GM23248 (cell line): ENCODE measurements around the gene MRPS21. TPM values are rescaled to one million over a fixed set of nuclear protein-coding genes. Genes with fewer than 3 reads are reported as not detected.

Experiments used
- DNase-seq: peaks from one replicate; pipeline ENCODE4 v3.0.0-alpha.2; 2015
- H2AFZ ChIP-seq: fragments of 200-600 bp; sonication (generic); 2 replicates; pipeline ENCODE4 v1.6.1; 2016; ENCODE audit warnings: antibody characterized with exemption
- H3F3A ChIP-seq: fragments of 200-600 bp; sonication (generic); 2 replicates; pipeline ENCODE4 v1.6.1; 2016; ENCODE audit warnings: mild to moderate bottlenecking, antibody characterized with exemption, mixed run types; ENCODE audit not compliant: insufficient read depth
- H3K27ac ChIP-seq: fragments of 200-600 bp; sonication (generic); 2 replicates; pipeline ENCODE4 v1.5.1; 2016; ENCODE audit warnings: mild to moderate bottlenecking
- H3K27me3 ChIP-seq: fragments of 200-600 bp; sonication (generic); replicated peaks from 2 replicates; pipeline ENCODE4 v1.6.1; 2016; ENCODE audit warnings: mild to moderate bottlenecking; ENCODE audit not compliant: insufficient read depth
- H3K36me3 ChIP-seq: fragments of 200-600 bp; sonication (generic); 2 replicates; pipeline ENCODE4 v1.6.1; 2016; ENCODE audit warnings: low read depth, mild to moderate bottlenecking
- H3K4me1 ChIP-seq: fragments of 200-600 bp; sonication (generic); 2 replicates; pipeline ENCODE4 v1.6.1; 2016; ENCODE audit warnings: mild to moderate bottlenecking; ENCODE audit not compliant: insufficient read depth
- H3K4me2 ChIP-seq: fragments of 200-600 bp; sonication (generic); one replicate; pipeline ENCODE4 v1.6.1; 2016; ENCODE audit warnings: mild to moderate bottlenecking; ENCODE audit not compliant: unreplicated experiment
- H3K4me3 ChIP-seq: fragments of 200-600 bp; sonication (generic); 2 replicates; pipeline ENCODE4 v1.5.1; 2016; ENCODE audit warnings: mild to moderate bottlenecking
- H3K79me2 ChIP-seq: fragments of 200-600 bp; sonication (generic); 2 replicates; pipeline ENCODE4 v1.6.1; 2016; ENCODE audit warnings: mild to moderate bottlenecking; ENCODE audit not compliant: insufficient read depth
- H3K9ac ChIP-seq: fragments of 200-600 bp; sonication (generic); 2 replicates; pipeline ENCODE4 v1.6.1; 2016; ENCODE audit warnings: mild to moderate bottlenecking
- H3K9me2 ChIP-seq: fragments of 200-600 bp; sonication (generic); 2 replicates; pipeline ENCODE4 v1.6.1; 2016; ENCODE audit warnings: mixed run types, mild to moderate bottlenecking, moderate library complexity; ENCODE audit not compliant: insufficient read depth
- H3K9me3 ChIP-seq: fragments of 200-600 bp; sonication (generic); one replicate; pipeline ENCODE4 v1.6.1; 2017; ENCODE audit warnings: low read depth
- H4K20me1 ChIP-seq: fragments of 200-600 bp; sonication (generic); 2 replicates; pipeline ENCODE4 v1.6.0; 2016; ENCODE audit not compliant: insufficient read depth
- EZH2 ChIP-seq: fragments of 200-600 bp; sonication (generic); IDR thresholded peaks from 2 replicates; pipeline ENCODE4 v1.6.1; 2018; ENCODE audit warnings: antibody characterized with exemption, mild to moderate bottlenecking; ENCODE audit not compliant: insufficient read depth, poor library complexity, severe bottlenecking
- EZH2phosphoT487 ChIP-seq: fragments of 200-600 bp; sonication (generic); IDR thresholded peaks from 2 replicates; pipeline ENCODE4 v1.6.1; 2018; ENCODE audit warnings: antibody characterized with exemption, moderate library complexity, mild to moderate bottlenecking, low read depth; ENCODE audit not compliant: insufficient read depth
- WGBS, 2 experiments: methylation state at CpG; one replicate each; pipeline ENCODE4 v1.1.6; 2015 to 2017; ENCODE audit warnings: low lambda C conversion rate in 2 of 2, low coverage in 1 of 2; ENCODE audit errors: missing lambda C conversion rate in 2 of 2; 5-methylcytosine and 5-hydroxymethylcytosine counted together
- in situ Hi-C: fragments of 300-500 bp; cut with MboI; formaldehyde crosslinking; loops from 2 replicates; pipeline ENCODE4 v1.15.0; 2020
- polyA plus RNA-seq: library from polyadenylated mRNA; unstranded; fragments of >200 nt; fragmentation: Nextera tagmentation; extraction: Ambion mirVana; gene quantifications from 2 replicates; pipeline ENCODE4 v1.2.1, GENCODE V29; 2016
- total RNA-seq: library from RNA; depleted of rRNA; stranded (reverse); fragments of >200 nt; shearing (Covaris generic); gene quantifications from 2 replicates; pipeline ENCODE4 v1.2.3, GENCODE V29; 2014; rRNA removed

MRPS21 gene
- total and polyA plus RNA-seq, 2 experiments from 2014 or later = 37.9 to 116 TPM

DNA sequence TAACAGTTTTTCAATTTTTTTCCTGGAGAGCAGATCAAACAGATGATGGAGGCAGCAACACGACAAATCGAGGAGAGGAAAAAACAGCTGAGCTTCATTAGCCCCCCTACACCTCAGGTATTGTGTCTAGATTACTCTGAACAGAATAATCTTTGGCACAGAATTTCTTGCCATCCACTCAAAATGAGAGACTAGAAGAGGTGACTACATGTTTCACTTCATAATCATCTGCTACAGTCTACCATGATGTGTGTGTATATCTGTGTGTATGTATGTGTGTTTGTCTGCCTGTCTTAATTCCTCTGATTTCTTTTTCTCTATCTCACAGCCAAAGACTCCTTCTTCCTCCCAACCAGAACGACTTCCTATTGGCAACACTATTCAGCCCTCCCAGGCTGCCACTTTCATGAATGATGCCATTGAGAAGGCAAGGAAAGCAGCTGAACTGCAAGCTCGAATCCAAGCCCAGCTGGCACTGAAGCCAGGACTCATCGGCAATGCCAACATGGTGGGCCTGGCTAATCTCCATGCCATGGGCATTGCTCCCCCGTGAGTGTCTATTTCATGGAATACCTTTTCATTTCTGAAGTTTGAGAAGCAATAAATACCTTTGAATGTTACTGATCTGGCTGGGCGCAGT lies 39.1 kb downstream of the MRPS21 start:
- H2AFZ ChIP-seq = no peak overlapping the region
- H3K79me2 ChIP-seq = peaks cover 40% of the 10 kb centered on the region
- in situ Hi-C loops = no loop called here
- H3K36me3 ChIP-seq = peaks cover 55% of the 10 kb centered on the region
- TF ChIP-seq EZH2phosphoT487 (no peak), EZH2 (no peak)
- H3K9me2 ChIP-seq = no peaks in the 10 kb centered on the region
- WGBS, 2 experiments = 84 to 88% methylated on average over 7 of the region's 7 CpGs
- no peak overlapping the region for H3K4me2 ChIP-seq
- no peak for DNase-seq
- H3K4me1 ChIP-seq = no peaks in the 10 kb centered on the region
- no peaks in the 10 kb centered on the region for H3K9me3 ChIP-seq
- no peak overlapping the region for H3K27ac ChIP-seq
- no peak overlapping the region for H3K4me3 ChIP-seq
- H3K27me3 ChIP-seq = no peaks in the 10 kb centered on the region
- no peak overlapping the region for H3K9ac ChIP-seq
- no peaks in the 10 kb centered on the region for H4K20me1 ChIP-seq
- H3F3A ChIP-seq = no peaks in the 10 kb centered on the region

DNA sequence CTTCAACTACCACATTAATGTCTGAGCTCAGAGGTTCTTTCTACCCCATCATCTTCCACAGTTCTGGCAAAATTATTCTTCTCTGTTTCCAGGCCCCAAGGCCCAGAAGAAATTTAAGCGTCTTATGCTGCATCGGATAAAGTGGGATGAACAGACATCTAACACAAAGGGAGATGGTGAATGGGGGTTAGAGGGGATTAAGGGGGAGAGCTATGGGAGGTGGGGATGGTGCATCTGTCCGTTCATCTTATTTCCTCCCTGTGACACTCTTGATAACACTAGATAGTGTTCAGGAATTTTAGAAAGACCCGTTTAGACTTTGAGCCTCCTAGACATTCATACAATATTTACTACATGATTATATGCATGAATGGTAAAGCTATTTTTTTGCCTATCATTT lies 52.7 kb downstream of the MRPS21 start:
- Histone ChIP-seq H3K9me2 (no peaks in the 10 kb centered on the region), H3F3A (no peaks in the 10 kb centered on the region), H3K27ac (no peak overlapping the region), H3K4me1 (no peaks in the 10 kb centered on the region), H2AFZ (no peak overlapping the region), H3K79me2 (no peaks in the 10 kb centered on the region), H3K27me3 (no peaks in the 10 kb centered on the region), H3K9me3 (no peaks in the 10 kb centered on the region), H3K9ac (no peak overlapping the region), H3K4me2 (no peak overlapping the region), H3K36me3 (peaks cover 69% of the 10 kb centered on the region), H3K4me3 (no peak overlapping the region), H4K20me1 (no peaks in the 10 kb centered on the region)
- in situ Hi-C loops = no loop called here
- 98% methylated on average over 4 of the region's 4 CpGs for whole genome bisulfite sequencing, 2 experiments
- no peak for TF ChIP-seq EZH2phosphoT487
- TF ChIP-seq EZH2 = no peak
- no peak for DNase-seq

DNA sequence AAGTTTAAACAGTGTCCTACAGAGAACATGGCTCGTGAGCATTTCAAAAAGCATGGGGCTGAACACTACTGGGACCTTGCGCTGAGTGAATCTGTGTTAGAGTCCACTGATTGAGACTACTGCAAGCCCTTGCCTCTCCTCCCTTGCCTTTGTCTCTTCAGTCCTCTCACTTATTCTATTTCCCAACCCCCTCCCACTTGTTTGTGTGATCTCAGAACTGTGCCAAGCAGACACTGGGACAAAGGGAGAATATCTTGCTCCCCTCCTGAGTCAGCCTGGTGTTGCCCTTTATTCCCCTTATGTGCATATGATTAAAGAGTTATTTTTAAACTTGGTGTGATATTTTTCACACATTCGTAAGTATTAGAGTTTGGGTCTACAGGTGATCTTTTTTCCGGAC lies 59.2 kb downstream of the MRPS21 start:
- Histone ChIP-seq H3K79me2 (no peaks in the 10 kb centered on the region), H3K4me1 (no peaks in the 10 kb centered on the region), H3K4me2 (no peak overlapping the region), H3K4me3 (no peak overlapping the region), H4K20me1 (no peaks in the 10 kb centered on the region), H3K9me2 (no peaks in the 10 kb centered on the region), H3K27me3 (no peaks in the 10 kb centered on the region), H3K9me3 (no peaks in the 10 kb centered on the region), H3F3A (0 out of 2 replicates have a peak, but pooled peaks cover 7% of the 10 kb centered on the region), H3K36me3 (peaks cover 48% of the 10 kb centered on the region), H2AFZ (no peak overlapping the region), H3K27ac (no peak overlapping the region), H3K9ac (no peak overlapping the region)
- no peak for DNase-seq
- TF ChIP-seq EZH2 = no peak
- no peak for TF ChIP-seq EZH2phosphoT487
- WGBS, 2 experiments = 91 to 93% methylated on average over 4 of the region's 4 CpGs
- in situ Hi-C loops = no loop called here

Other genes starting within 250 kb of the MRPS21 start
- gene VPS45, start 226.1 kb upstream of the MRPS21 start, total RNA-seq = 42.0 and 49.2 TPM in 2 replicates
- gene VPS45, start 226.1 kb upstream of the MRPS21 start, polyA plus RNA-seq = 38.9 and 41.7 TPM in 2 replicates
- 24.8 and 26.9 TPM in 2 replicates for gene PLEKHO1, start 143.9 kb upstream of the MRPS21 start, total RNA-seq
- gene PLEKHO1, start 143.9 kb upstream of the MRPS21 start, polyA plus RNA-seq = 30.7 and 34.8 TPM in 2 replicates
- 13.5 and 14.4 TPM in 2 replicates for gene ANP32E, start 57.7 kb upstream of the MRPS21 start, total RNA-seq
- gene ANP32E, start 57.7 kb upstream of the MRPS21 start, polyA plus RNA-seq = 52.9 and 55.2 TPM in 2 replicates
- gene CA14, start 36.1 kb upstream of the MRPS21 start, total RNA-seq = not detected in 2 replicates
- gene CA14, start 36.1 kb upstream of the MRPS21 start, polyA plus RNA-seq = 0.16 TPM in 1 of 2 replicates, not detected in the other
- gene APH1A, start 24.8 kb upstream of the MRPS21 start, total RNA-seq = 103 and 104 TPM in 2 replicates
- gene APH1A, start 24.8 kb upstream of the MRPS21 start, polyA plus RNA-seq = 32.4 and 32.6 TPM in 2 replicates
- gene C1orf54, start 21.1 kb upstream of the MRPS21 start, total RNA-seq = 1.7 and 1.9 TPM in 2 replicates
- 1.7 and 1.9 TPM in 2 replicates for gene C1orf54, start 21.1 kb upstream of the MRPS21 start, polyA plus RNA-seq
- 1.8 and 3.4 TPM in 2 replicates for gene CIART, start 11.3 kb upstream of the MRPS21 start, total RNA-seq
- gene CIART, start 11.3 kb upstream of the MRPS21 start, polyA plus RNA-seq = 6.7 and 7.0 TPM in 2 replicates
- 27.6 and 46.2 TPM in 2 replicates for gene PRPF3, start 27.7 kb downstream of the MRPS21 start, total RNA-seq
- 25.6 and 28.1 TPM in 2 replicates for gene PRPF3, start 27.7 kb downstream of the MRPS21 start, polyA plus RNA-seq
- gene RPRD2, start 70.3 kb downstream of the MRPS21 start, total RNA-seq = 7.6 and 7.8 TPM in 2 replicates
- 16.5 and 17.0 TPM in 2 replicates for gene RPRD2, start 70.3 kb downstream of the MRPS21 start, polyA plus RNA-seq
- gene TARS2, start 193.6 kb downstream of the MRPS21 start, total RNA-seq = 6.7 and 14.4 TPM in 2 replicates
- 14.0 and 14.4 TPM in 2 replicates for gene TARS2, start 193.6 kb downstream of the MRPS21 start, polyA plus RNA-seq
- 133 and 160 TPM in 2 replicates for gene ECM1, start 214.2 kb downstream of the MRPS21 start, total RNA-seq
- gene ECM1, start 214.2 kb downstream of the MRPS21 start, polyA plus RNA-seq = 282 and 291 TPM in 2 replicates
- not detected in 2 replicates for gene FALEC, start 221.9 kb downstream of the MRPS21 start, total RNA-seq
- gene FALEC, start 221.9 kb downstream of the MRPS21 start, polyA plus RNA-seq = 0.49 and 0.71 TPM in 2 replicates